ENCODE data around the gene LAMTOR3.

- TF ChIP-seq EZH2phosphoT487 (IDR thresholded peaks at IDR 0.05; ENCODE audit: low read length) (no peak), CTCF (IDR thresholded peaks at IDR 0.05; ENCODE audit: low read length) (no peak), EZH2 (optimal IDR thresholded peaks at IDR 0.05; ENCODE audit: low read depth, low read length) (no peak)
Measured at GRCh38 chr4:99868126-99868596, 26.1 kb downstream of the LAMTOR3 start.
